HCT116 (cell line): ENCODE measurements around the gene TBC1D8. TPM values are rescaled to one million over a fixed set of nuclear protein-coding genes. Genes with fewer than 3 reads are reported as not detected.

Experiments used
- ATAC-seq: fragments of 200-7000 bp; cut with Tn5 transposase; 2 replicates; pipeline ENCODE4 v1.9.1; 2020; ENCODE audit warnings: mild to moderate bottlenecking, moderate library complexity
- BruUV-seq: library from RNA; stranded (reverse); fragments of 400-500 nt; replicated peaks from 2 replicates; lab custom pipeline; 2021; lab: Mats Ljungman, UMichigan
- CTCF ChIA-PET: fragments of 300-600 bp; sonication (Branson Sonifier 250); formaldehyde crosslinking; loops from one replicate; lab custom pipeline; 2021; ENCODE audit warnings: antibody characterized with exemption; lab: Charles Lee
- POLR2A ChIA-PET: fragments of 300-600, 350-600 bp; sonication (Branson Sonifier 250); formaldehyde crosslinking; loops from one replicate; lab custom pipeline; 2021; ENCODE audit warnings: antibody characterized with exemption; lab: Charles Lee
- RAD21 ChIA-PET, 2 experiments: fragments of 300-600 bp; sonication (Branson Sonifier 250); formaldehyde crosslinking; loops; one replicate each; lab custom pipeline; 2023; ENCODE audit warnings: low total read pairs in 2 of 2; ENCODE audit not compliant: uncharacterized antibody in 2 of 2, unreplicated experiment in 2 of 2, low non-redundant PET in 1 of 2; lab: Charles Lee
- DNase-seq: peaks from one replicate; pipeline ENCODE4 v3.0.0-alpha.2; 2010; ENCODE audit warnings: low read depth, low spot score
- H2AFZ ChIP-seq: fragments of 200-600 bp; shearing (Covaris generic), sonication (generic); 2 replicates; pipeline ENCODE4 v1.6.1; 2017; ENCODE audit warnings: low read depth, mixed run types, mixed read lengths, antibody characterized with exemption, low read length; ENCODE audit not compliant: poor library complexity, severe bottlenecking
- H3K27ac ChIP-seq: 2 replicates; pipeline ENCODE4 v1.5.1; 2012; ENCODE audit warnings: low read depth, low read length
- H3K27me3 ChIP-seq: fragments of 200-600 bp; sonication (generic); 2 replicates; pipeline ENCODE4 v1.6.1; 2016; ENCODE audit warnings: mixed run types, low read length, mixed read lengths; ENCODE audit not compliant: insufficient read depth
- H3K36me3 ChIP-seq, 2 experiments: fragments of 200-500 bp in 1 of 2; fragments of 200-600 bp in 1 of 2; sonication (Bioruptor generic) in 1 of 2; sonication (generic) in 1 of 2; 2 replicates each; pipeline versions ENCODE4 v1.5.1 to v1.6.1; 2014 to 2016; ENCODE audit warnings: low read length in 2 of 2, inconsistent platforms in 1 of 2, mixed read lengths in 1 of 2, mixed run types in 1 of 2; ENCODE audit not compliant: insufficient read depth in 2 of 2, control insufficient read depth in 1 of 2
- H3K4me1 ChIP-seq, 2 experiments: fragments of 200-600 bp in 1 of 2; sonication (generic) in 1 of 2; 2 replicates each; pipeline versions ENCODE4 v1.5.1 to v1.6.1; 2012 to 2017; ENCODE audit warnings: low read length in 2 of 2, inconsistent platforms in 1 of 2, mild to moderate bottlenecking in 1 of 2, mixed read lengths in 1 of 2, mixed run types in 1 of 2, moderate library complexity in 1 of 2; ENCODE audit not compliant: insufficient read depth in 2 of 2, control insufficient read depth in 1 of 2
- H3K4me2 ChIP-seq: fragments of 200-600 bp; sonication (generic); 2 replicates; pipeline ENCODE4 v1.6.1; 2017; ENCODE audit warnings: mixed run types, low read length, mixed read lengths
- H3K4me3 ChIP-seq, 2 experiments: fragments of 200-600 bp in 1 of 2; sonication (generic) in 1 of 2; replicated peaks in 1 of 2; 2 replicates each; pipeline ENCODE4 v1.5.1; 2011 to 2016; ENCODE audit warnings: low read length in 2 of 2, control low read depth in 1 of 2, low read depth in 1 of 2, mild to moderate bottlenecking in 1 of 2, mixed read lengths in 1 of 2, mixed run types in 1 of 2
- H3K79me2 ChIP-seq: fragments of 200-600 bp; sonication (generic); 2 replicates; pipeline ENCODE4 v1.6.1; 2017; ENCODE audit warnings: mild to moderate bottlenecking, mixed run types, low read length, moderate library complexity, mixed read lengths; ENCODE audit not compliant: insufficient read depth
- H3K9ac ChIP-seq: fragments of 200-600 bp; sonication (generic); 2 replicates; pipeline ENCODE4 v1.6.1; 2016; ENCODE audit warnings: low read length, mixed read lengths
- H3K9me2 ChIP-seq: fragments of 200-600 bp; sonication (generic), shearing (Covaris generic); 2 replicates; pipeline ENCODE4 v1.6.1; 2017; ENCODE audit warnings: mixed run types, mild to moderate bottlenecking, moderate library complexity; ENCODE audit not compliant: insufficient read depth
- H3K9me3 ChIP-seq, 2 experiments: fragments of 200-500 bp in 1 of 2; fragments of 200-600 bp in 1 of 2; sonication (Bioruptor generic) in 1 of 2; sonication (generic) in 1 of 2; 2 replicates each; pipeline ENCODE4 v1.6.1; 2014 to 2017; ENCODE audit warnings: low read length in 2 of 2, mixed read lengths in 2 of 2, inconsistent platforms in 1 of 2, low read depth in 1 of 2, mild to moderate bottlenecking in 1 of 2, mixed run types in 1 of 2, moderate library complexity in 1 of 2; ENCODE audit not compliant: control insufficient read depth in 1 of 2, insufficient read depth in 1 of 2
- H4K20me1 ChIP-seq: fragments of 200-600 bp; sonication (generic), shearing (Covaris generic); 2 replicates; pipeline ENCODE4 v1.6.1; 2017; ENCODE audit warnings: mixed run types, mild to moderate bottlenecking, moderate library complexity; ENCODE audit not compliant: insufficient read depth
- CBX3 ChIP-seq: IDR thresholded peaks from 2 replicates; pipeline ENCODE4 v1.6.1; 2012; ENCODE audit warnings: low read depth
- CEBPB ChIP-seq: IDR thresholded peaks from 2 replicates; pipeline ENCODE4 v1.6.1; 2012; ENCODE audit warnings: low read depth
- ELF1 ChIP-seq: IDR thresholded peaks from 2 replicates; pipeline ENCODE4 v1.6.1; 2012; ENCODE audit warnings: low read depth, borderline replicate concordance
- EZH2phosphoT487 ChIP-seq: fragments of 200-600 bp; IDR thresholded peaks from 2 replicates; pipeline ENCODE4 v1.6.1; 2018; ENCODE audit warnings: antibody characterized with exemption, borderline replicate concordance
- FOSL1 ChIP-seq: IDR thresholded peaks from 2 replicates; pipeline ENCODE4 v1.6.1; 2012; ENCODE audit warnings: low read depth
- JUND ChIP-seq: IDR thresholded peaks from 2 replicates; pipeline ENCODE4 v1.6.1; 2012
- RAD21 ChIP-seq: IDR thresholded peaks from 2 replicates; pipeline ENCODE4 v1.6.1; 2012; ENCODE audit warnings: low read depth, mild to moderate bottlenecking
- SIN3A ChIP-seq: IDR thresholded peaks from 2 replicates; pipeline ENCODE4 v1.6.1; 2012; ENCODE audit warnings: low read depth
- SRF ChIP-seq: IDR thresholded peaks from 2 replicates; pipeline ENCODE4 v1.6.1; 2012; ENCODE audit warnings: low read depth
- TCF7L2 ChIP-seq: IDR thresholded peaks from 2 replicates; pipeline ENCODE4 v1.7.0; 2011; ENCODE audit warnings: borderline replicate concordance, inconsistent platforms; ENCODE audit not compliant: insufficient read depth, insufficient read length; ENCODE audit errors: extremely low read depth
- intact Hi-C: fragments of 100-400 bp; cut with micrococcal nuclease; formaldehyde crosslinking; loops from 2 replicates; pipeline ENCODE4 v1.10.0; 2022
- total RNA-seq: library from RNA; stranded (reverse); gene quantifications from one replicate; pipeline ENCODE4 v1.2.1, GENCODE V29; 2021; ENCODE audit not compliant: unreplicated experiment
- TF ChIP-seq, protein P1 (sequence below), 3 experiments: fragments of 200-600 bp in 1 of 3; sonication (generic) in 1 of 3; IDR thresholded peaks in 2 of 3; conservative IDR thresholded peaks in 1 of 3; 2 replicates each; pipeline ENCODE4 v1.5.1; 2012 to 2017; ENCODE audit warnings: low read depth in 2 of 3, low read length in 2 of 3, antibody characterized with exemption in 1 of 3, borderline replicate concordance in 1 of 3, control low read depth in 1 of 3, mild to moderate bottlenecking in 1 of 3, mixed read lengths in 1 of 3, mixed run types in 1 of 3, moderate library complexity in 1 of 3; ENCODE audit not compliant: insufficient read depth in 1 of 3
- TF ChIP-seq, protein P2 (sequence below): IDR thresholded peaks from 2 replicates; pipeline ENCODE4 v1.6.1; 2012

The TBC1D8 gene
- total RNA-seq, 1 experiment from 2014 or later = 44.0 TPM

DNA sequence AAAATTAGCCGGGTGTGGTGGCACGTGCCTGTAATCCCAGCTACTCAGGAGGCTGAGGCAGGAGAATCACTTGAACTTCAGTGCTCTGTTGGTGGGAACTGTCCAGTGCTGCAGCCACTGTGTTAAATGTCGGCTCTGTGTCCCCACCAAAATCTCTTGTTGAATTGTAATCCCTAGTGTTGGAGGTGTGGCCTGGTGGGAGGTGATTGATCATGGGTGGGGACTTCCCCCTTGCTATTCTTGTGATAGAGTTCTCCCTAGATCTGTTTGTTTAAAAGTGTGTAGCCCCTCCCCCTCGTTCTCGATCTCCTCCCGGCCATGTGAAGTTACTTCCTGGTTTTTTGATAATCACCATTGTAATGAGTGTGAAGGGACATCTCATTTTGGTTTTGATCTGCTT lies 158.9 kb downstream of the TBC1D8 start:
- RAD21 ChIA-PET = no interaction called here
- Histone ChIP-seq H3K9me3 (no peaks in the 10 kb centered on the region), H4K20me1 (no peaks in the 10 kb centered on the region), H3K9ac (no peak overlapping the region), H3K4me2 (no peak overlapping the region), H3K27me3 (no peaks in the 10 kb centered on the region), H3K9me2 (no peaks in the 10 kb centered on the region), H2AFZ (no peak overlapping the region), H3K36me3 (no peaks in the 10 kb centered on the region; a peak in 1 of 4 replicates), H3K27ac (no peak overlapping the region), H3K79me2 (no peaks in the 10 kb centered on the region), H3K4me3 (no peak overlapping the region), H3K4me1 (no peaks in the 10 kb centered on the region)
- BruUV-seq = no TSS peak
- intact Hi-C loops = no loop called here
- TF ChIP-seq TCF7L2 (no peak), JUND (no peak), CBX3 (no peak), ELF1 (no peak), SRF (no peak), RAD21 (no peak), FOSL1 (no peak), SIN3A (no peak), EZH2phosphoT487 (no peak), CEBPB (no peak)
- TF ChIP-seq, protein P1, sequence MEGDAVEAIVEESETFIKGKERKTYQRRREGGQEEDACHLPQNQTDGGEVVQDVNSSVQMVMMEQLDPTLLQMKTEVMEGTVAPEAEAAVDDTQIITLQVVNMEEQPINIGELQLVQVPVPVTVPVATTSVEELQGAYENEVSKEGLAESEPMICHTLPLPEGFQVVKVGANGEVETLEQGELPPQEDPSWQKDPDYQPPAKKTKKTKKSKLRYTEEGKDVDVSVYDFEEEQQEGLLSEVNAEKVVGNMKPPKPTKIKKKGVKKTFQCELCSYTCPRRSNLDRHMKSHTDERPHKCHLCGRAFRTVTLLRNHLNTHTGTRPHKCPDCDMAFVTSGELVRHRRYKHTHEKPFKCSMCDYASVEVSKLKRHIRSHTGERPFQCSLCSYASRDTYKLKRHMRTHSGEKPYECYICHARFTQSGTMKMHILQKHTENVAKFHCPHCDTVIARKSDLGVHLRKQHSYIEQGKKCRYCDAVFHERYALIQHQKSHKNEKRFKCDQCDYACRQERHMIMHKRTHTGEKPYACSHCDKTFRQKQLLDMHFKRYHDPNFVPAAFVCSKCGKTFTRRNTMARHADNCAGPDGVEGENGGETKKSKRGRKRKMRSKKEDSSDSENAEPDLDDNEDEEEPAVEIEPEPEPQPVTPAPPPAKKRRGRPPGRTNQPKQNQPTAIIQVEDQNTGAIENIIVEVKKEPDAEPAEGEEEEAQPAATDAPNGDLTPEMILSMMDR (IDR thresholded peaks at IDR 0.05 in 2 of 3, conservative IDR thresholded peaks at IDR 0.05 in 1 of 3; ENCODE audit: borderline replicate concordance in 1 of 3, insufficient read depth in 1 of 3, low read depth in 2 of 3, low read length in 2 of 3) = no peak
- TF ChIP-seq, protein P2, sequence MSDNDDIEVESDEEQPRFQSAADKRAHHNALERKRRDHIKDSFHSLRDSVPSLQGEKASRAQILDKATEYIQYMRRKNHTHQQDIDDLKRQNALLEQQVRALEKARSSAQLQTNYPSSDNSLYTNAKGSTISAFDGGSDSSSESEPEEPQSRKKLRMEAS = no peak
- CTCF ChIA-PET = no interaction called here
- DNase-seq (no peak), ATAC-seq (no peak)
- POLR2A ChIA-PET = interaction anchor here (1.5 kb wide), 1 partner anchor 10 kb away, joined by 4 read pairs; the partner anchor contains the start of gene RPL31
